Breast epithelium (tissue), 3 donors: ENCODE results near the gene ZNF223.

Experiments used
- CTCF ChIP-seq, 3 donors: fragments of 450-650 bp; IDR thresholded peaks; one replicate each; pipeline ENCODE4 v1.5.1; 2016 to 2017; ENCODE audit warnings: antibody characterized with exemption in 3 of 3, mild to moderate bottlenecking in 3 of 3, moderate library complexity in 3 of 3
- POLR2A ChIP-seq: fragments of 450-650 bp; IDR thresholded peaks from one replicate; pipeline ENCODE4 v1.6.1; 2016; ENCODE audit warnings: antibody characterized with exemption, mild to moderate bottlenecking, moderate library complexity
- POLR2AphosphoS5 ChIP-seq, 3 donors: sonication (generic); formaldehyde crosslinking; IDR thresholded peaks; one replicate each; pipeline ENCODE4 v1.6.1; 2017; ENCODE audit warnings: antibody characterized with exemption in 3 of 3

- TF ChIP-seq CTCF (IDR thresholded peaks at IDR 0.05): no peak
- TF ChIP-seq POLR2A: no peak
- TF ChIP-seq POLR2AphosphoS5 (IDR thresholded peaks at IDR 0.05): peak; percentile 39 to 59 (median 41)
These were observed 20.1 kb downstream of the ZNF223 start, which contains the start of gene ZNF284 for GRCh38 chr19:44071824-44072542.
